Measurements from ENCODE around the gene SPDEF. TPM values are rescaled to one million over a fixed set of nuclear protein-coding genes. Genes with fewer than 3 reads are reported as not detected.

The SPDEF gene
- total RNA-seq, 1 donor from 2014 or later, result not detected

GRCh38 chr6:34527751-34528670 lies 28.1 kb downstream of the SPDEF start:
- H3K9me3 Mint-ChIP-seq, result no peaks in the 10 kb centered on the region
- H3K27me3 Mint-ChIP-seq (ENCODE audit: insufficient read depth, low read depth), result peaks cover 4% of the 10 kb centered on the region
- H3K36me3 Mint-ChIP-seq, result no peaks in the 10 kb centered on the region
- Histone ChIP-seq H3K27ac (no peak overlapping the region), H3K4me3 (no peak overlapping the region), H3F3A (ENCODE audit: low read depth) (peaks cover 3% of the 10 kb centered on the region), H3K79me2 (ENCODE audit: low read depth) (no peaks in the 10 kb centered on the region), H3K4me1 (peaks cover 10% of the 10 kb centered on the region), H3K36me3 (no peaks in the 10 kb centered on the region), H3K9ac (no peak overlapping the region), H2AFZ (replicated peaks) (no peak overlapping the region), H3K4me2 (peak overlapping the region; percentile 68), H3K27me3 (no peaks in the 10 kb centered on the region), H3K9me3 (ENCODE audit: low read depth) (no peaks in the 10 kb centered on the region), H4K20me1 (ENCODE audit: low read depth) (no peaks in the 10 kb centered on the region)
- peaks cover 8% of the 10 kb centered on the region for H3K4me1 Mint-ChIP-seq
- H3K4me3 Mint-ChIP-seq, result peak overlapping the region; percentile 65
- TF ChIP-seq EZH2phosphoT487 (IDR thresholded peaks at IDR 0.05) (no peak), EZH2 (IDR thresholded peaks at IDR 0.05) (no peak)
- TF ChIP-seq, protein P1, sequence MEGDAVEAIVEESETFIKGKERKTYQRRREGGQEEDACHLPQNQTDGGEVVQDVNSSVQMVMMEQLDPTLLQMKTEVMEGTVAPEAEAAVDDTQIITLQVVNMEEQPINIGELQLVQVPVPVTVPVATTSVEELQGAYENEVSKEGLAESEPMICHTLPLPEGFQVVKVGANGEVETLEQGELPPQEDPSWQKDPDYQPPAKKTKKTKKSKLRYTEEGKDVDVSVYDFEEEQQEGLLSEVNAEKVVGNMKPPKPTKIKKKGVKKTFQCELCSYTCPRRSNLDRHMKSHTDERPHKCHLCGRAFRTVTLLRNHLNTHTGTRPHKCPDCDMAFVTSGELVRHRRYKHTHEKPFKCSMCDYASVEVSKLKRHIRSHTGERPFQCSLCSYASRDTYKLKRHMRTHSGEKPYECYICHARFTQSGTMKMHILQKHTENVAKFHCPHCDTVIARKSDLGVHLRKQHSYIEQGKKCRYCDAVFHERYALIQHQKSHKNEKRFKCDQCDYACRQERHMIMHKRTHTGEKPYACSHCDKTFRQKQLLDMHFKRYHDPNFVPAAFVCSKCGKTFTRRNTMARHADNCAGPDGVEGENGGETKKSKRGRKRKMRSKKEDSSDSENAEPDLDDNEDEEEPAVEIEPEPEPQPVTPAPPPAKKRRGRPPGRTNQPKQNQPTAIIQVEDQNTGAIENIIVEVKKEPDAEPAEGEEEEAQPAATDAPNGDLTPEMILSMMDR (IDR thresholded peaks at IDR 0.05), result no peak
- no peak overlapping the region for H3K27ac Mint-ChIP-seq
- DNase-seq (ENCODE audit: low spot score), result no peak

GRCh38 chr6:34526992-34527728 lies 29.0 kb downstream of the SPDEF start:
- DNase-seq (ENCODE audit: low spot score), result peak; percentile 97
- Histone ChIP-seq H3K36me3 (no peaks in the 10 kb centered on the region), H3K9me3 (ENCODE audit: low read depth) (no peaks in the 10 kb centered on the region), H3K79me2 (ENCODE audit: low read depth) (no peaks in the 10 kb centered on the region), H3K9ac (no peak overlapping the region), H3F3A (ENCODE audit: low read depth) (peaks cover 3% of the 10 kb centered on the region), H2AFZ (replicated peaks) (peak overlapping the region; percentile 74), H3K27me3 (no peaks in the 10 kb centered on the region), H4K20me1 (ENCODE audit: low read depth) (no peaks in the 10 kb centered on the region), H3K27ac (no peak overlapping the region), H3K4me3 (peak overlapping the region; percentile 30), H3K4me1 (peaks cover 10% of the 10 kb centered on the region), H3K4me2 (peak overlapping the region; percentile 72)
- H3K4me1 Mint-ChIP-seq, result peaks cover 8% of the 10 kb centered on the region
- H3K27ac Mint-ChIP-seq, result no peak overlapping the region
- H3K9me3 Mint-ChIP-seq, result no peaks in the 10 kb centered on the region
- TF ChIP-seq EZH2phosphoT487 (IDR thresholded peaks at IDR 0.05) (no peak), EZH2 (IDR thresholded peaks at IDR 0.05) (no peak)
- TF ChIP-seq, protein P1 (IDR thresholded peaks at IDR 0.05), result peak; percentile 68
- peaks cover 4% of the 10 kb centered on the region for H3K27me3 Mint-ChIP-seq (ENCODE audit: insufficient read depth, low read depth)
- no peaks in the 10 kb centered on the region for H3K36me3 Mint-ChIP-seq
- H3K4me3 Mint-ChIP-seq, result peak overlapping the region; percentile 78

DNA sequence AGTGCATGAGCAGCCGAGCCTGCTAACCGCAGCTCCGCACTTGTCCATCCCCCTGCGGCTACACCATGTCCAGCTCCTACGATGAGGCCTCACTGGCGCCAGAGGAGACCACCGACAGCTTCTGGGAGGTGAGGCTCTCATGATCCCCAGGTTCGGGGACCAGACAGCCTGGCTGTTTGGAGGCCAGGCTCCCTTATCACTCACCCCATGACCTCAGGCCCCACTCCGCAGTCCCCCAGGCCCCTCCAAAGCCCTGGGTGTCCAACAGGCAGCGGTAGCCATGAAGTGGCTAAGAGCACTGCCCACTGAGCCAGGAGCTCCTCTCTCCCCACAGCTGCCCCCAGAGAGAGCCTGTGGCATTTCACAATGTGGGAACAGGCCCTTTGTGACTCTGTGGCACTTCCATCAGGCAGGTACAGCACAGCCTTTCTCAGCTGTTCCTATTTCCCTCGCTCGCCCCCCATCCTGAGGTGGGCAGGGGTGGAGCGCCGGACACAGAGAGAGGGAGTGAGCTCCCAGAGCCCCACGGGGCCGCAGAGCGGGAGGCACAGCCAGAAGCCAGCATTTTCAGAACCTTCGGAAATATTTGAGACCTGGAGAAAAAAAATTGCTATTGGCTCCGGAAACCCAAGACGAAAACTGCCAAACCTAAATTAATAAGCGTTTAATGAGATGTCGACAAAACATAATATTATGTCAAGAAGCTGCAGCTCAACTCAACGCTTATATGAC lies 29.7 kb downstream of the SPDEF start:
- H3F3A ChIP-seq (ENCODE audit: low read depth), result peaks cover 3% of the 10 kb centered on the region
- H2AFZ ChIP-seq (replicated peaks), result peak overlapping the region; percentile 42
- H3K4me1 Mint-ChIP-seq, result peaks cover 8% of the 10 kb centered on the region
- TF ChIP-seq EZH2 (IDR thresholded peaks at IDR 0.05), result no peak
- no peak for TF ChIP-seq EZH2phosphoT487 (IDR thresholded peaks at IDR 0.05)
- TF ChIP-seq, protein P1 (IDR thresholded peaks at IDR 0.05), result no peak
- H3K27me3 Mint-ChIP-seq (ENCODE audit: insufficient read depth, low read depth), result peaks cover 4% of the 10 kb centered on the region
- no peaks in the 10 kb centered on the region for H3K9me3 ChIP-seq (ENCODE audit: low read depth)
- no peaks in the 10 kb centered on the region for H3K27me3 ChIP-seq
- H3K4me2 ChIP-seq, result peak overlapping the region; percentile 72
- peak; percentile 33 for DNase-seq (ENCODE audit: low spot score)
- H3K9ac ChIP-seq, result no peak overlapping the region
- H4K20me1 ChIP-seq (ENCODE audit: low read depth), result no peaks in the 10 kb centered on the region
- H3K36me3 Mint-ChIP-seq, result no peaks in the 10 kb centered on the region
- H3K9me3 Mint-ChIP-seq, result no peaks in the 10 kb centered on the region
- no peak overlapping the region for H3K27ac Mint-ChIP-seq
- no peaks in the 10 kb centered on the region for H3K36me3 ChIP-seq
- H3K4me3 Mint-ChIP-seq, result no peak overlapping the region
- H3K4me3 ChIP-seq, result peak overlapping the region; percentile 30
- no peak overlapping the region for H3K27ac ChIP-seq
- H3K79me2 ChIP-seq (ENCODE audit: low read depth), result no peaks in the 10 kb centered on the region
- H3K4me1 ChIP-seq, result peaks cover 10% of the 10 kb centered on the region
